ENCODE results near the gene LY6G5C.

Gene LY6G5C

GRCh38 chr6:31680226-31681134 is at the start of gene LY6G5C:
LY6G5C (minus strand) TSS chr6:31681067; CDS start chr6:31680373, 694 bp downstream.
- DNase-seq, result peak; percentile 60

- peak; percentile 38 for DNase-seq
Measured at GRCh38 chr6:31729979-31730630, 49.2 kb upstream of the LY6G5C start.

GRCh38 chr6:31729515-31729978 is 48.7 kb upstream of the LY6G5C start:
- peak; percentile 65 for DNase-seq

GRCh38 chr6:31728767-31729514 is 48.1 kb upstream of the LY6G5C start, which contains the start of gene DDAH2:
DDAH2 (minus strand) TSS chr6:31729299; CDS start chr6:31729161, 138 bp downstream.
- no peak for DNase-seq

GRCh38 chr6:31727717-31728671 is 47.1 kb upstream of the LY6G5C start:
- DNase-seq, result no peak

GRCh38 chr6:31727034-31727716 is 46.3 kb upstream of the LY6G5C start:
- no peak for DNase-seq

GRCh38 chr6:31725502-31726350 is 44.9 kb upstream of the LY6G5C start:
- DNase-seq, result no peak

- DNase-seq, result no peak
Measured at GRCh38 chr6:31723980-31724691, 43.3 kb upstream of the LY6G5C start.

- DNase-seq, result no peak
Measured at GRCh38 chr6:31723245-31723979, 42.5 kb upstream of the LY6G5C start, which contains the start of gene MPIG6B. MPIG6B (plus strand) TSS chr6:31723373; CDS start chr6:31723384, 11 bp downstream.

GRCh38 chr6:31722173-31722572 is 41.3 kb upstream of the LY6G5C start:
- DNase-seq, result no peak

- no peak for DNase-seq
Measured at GRCh38 chr6:31721351-31722020, 40.6 kb upstream of the LY6G5C start, which contains the start of gene LY6G6C. LY6G6C (minus strand) TSS chr6:31721746; CDS start chr6:31721679, 67 bp downstream.

GRCh38 chr6:31720196-31720770 is 39.4 kb upstream of the LY6G5C start:
- DNase-seq, result no peak

- no peak for DNase-seq
Measured at GRCh38 chr6:31719001-31719400, 38.1 kb upstream of the LY6G5C start.

- DNase-seq, result no peak
Measured at GRCh38 chr6:31718265-31718664, 37.4 kb upstream of the LY6G5C start.

GRCh38 chr6:31717499-31718222 is 36.8 kb upstream of the LY6G5C start:
- DNase-seq, result no peak

GRCh38 chr6:31715022-31715958 is 34.4 kb upstream of the LY6G5C start, which contains the start of gene LY6G6D:
LY6G6D (plus strand) TSS chr6:31715348; CDS start chr6:31715356, 8 bp downstream.
- no peak for DNase-seq

All from NCI-H774 (cell line).